GM18951 (cell line): ENCODE measurements around the gene SOX5.

ENCODE experiments used
- POLR2A ChIP-seq: IDR thresholded peaks from 4 replicates; pipeline ENCODE4 v1.6.1; 2011; ENCODE audit warnings: mild to moderate bottlenecking; ENCODE audit not compliant: insufficient read length, insufficient read depth; ENCODE audit errors: extremely low read depth
- in situ Hi-C: fragments of 300-500 bp; cut with MboI; formaldehyde crosslinking; loops from one replicate; pipeline ENCODE4 v1.12.0; 2022; ENCODE audit warnings: low sequenced_read_pairs, mixed read lengths, inconsistent platforms; ENCODE audit not compliant: unreplicated experiment

Gene SOX5

DNA sequence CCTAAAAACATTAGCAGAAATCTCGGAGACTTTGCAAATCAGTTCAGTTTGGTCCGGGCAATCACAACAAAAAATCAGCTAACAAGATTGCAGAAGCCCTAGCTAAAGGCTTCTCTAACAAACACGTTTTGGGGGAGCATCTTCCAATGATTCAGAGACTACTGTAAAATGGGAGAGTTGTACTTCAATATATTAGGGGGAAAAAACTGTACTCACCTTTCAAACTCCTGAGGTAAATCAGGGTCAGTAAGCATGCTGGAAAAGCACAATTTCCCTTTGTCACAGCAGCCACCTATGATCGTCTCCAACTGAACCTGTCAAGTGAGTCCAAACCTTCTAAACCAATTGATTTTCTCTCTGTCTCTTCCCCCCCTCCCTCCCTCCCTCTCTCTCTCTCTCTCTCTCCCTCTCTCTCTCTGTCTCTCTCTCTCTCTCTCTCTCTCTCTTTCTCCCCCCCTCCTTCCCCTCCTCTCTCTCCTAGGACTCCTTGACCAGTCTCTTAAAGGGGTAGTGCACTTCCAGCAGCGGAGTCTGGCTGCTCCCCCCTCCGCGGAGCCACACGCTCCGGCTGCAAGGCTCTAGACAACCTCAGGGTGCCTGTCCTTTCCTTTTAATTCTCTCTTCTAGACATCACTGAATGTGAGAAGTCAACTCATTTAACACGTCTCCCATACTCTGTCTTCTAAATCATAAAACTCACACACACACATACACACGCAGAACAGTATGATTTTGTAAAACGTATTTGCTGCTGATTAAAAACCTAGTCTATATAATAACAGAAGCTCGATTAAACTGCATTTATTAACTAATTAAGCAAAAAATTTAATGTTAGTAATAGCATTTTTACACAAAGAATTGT, at the start of gene SOX5:
TSS of gene SOX5 (minus strand) at position 323 of the 862 bp plus-strand sequence. CDS start at position 254, 69 bp downstream.
- in situ Hi-C loops: no loop called here
- TF ChIP-seq POLR2A: no peak

DNA sequence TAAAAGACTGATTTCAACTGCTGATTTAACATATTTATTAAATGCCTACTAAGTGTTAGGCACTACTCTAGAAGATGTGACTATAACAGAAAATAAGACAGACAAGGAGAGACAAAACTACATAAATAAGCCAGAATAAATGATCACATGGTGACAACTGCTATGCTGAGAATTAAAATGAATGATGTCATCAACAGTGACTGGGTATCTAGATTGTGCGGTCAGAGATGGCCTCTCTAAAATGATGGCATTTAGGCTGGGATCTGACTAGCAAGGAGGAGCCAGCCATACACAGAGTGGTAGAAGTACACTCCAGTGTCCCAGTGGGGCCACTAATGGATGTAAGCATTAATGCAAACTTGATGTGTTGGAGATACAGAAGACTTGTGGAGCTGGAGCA, 37.6 kb upstream of the SOX5 start:
- in situ Hi-C loops: no loop called here
- no peak for TF ChIP-seq POLR2A

DNA sequence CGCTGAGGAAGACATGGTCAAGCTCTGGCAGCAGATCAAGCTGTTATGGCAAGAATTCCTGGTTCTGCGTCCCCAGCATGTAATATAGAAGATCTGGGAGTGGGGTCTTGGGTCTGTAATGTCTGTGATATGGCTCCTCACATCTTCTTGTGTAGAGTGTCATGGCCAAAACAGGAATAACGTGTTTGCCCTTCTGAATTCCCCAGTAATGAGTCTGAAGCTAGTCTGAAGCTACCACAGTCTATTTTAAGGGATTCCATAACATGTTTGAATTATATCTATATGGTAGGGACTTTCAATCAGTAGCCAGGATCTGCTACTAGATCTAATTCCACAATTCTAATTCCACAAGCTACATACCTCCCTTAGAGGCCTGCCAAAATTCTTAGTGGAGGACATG, 31.4 kb upstream of the SOX5 start:
- in situ Hi-C loops: no loop called here
- TF ChIP-seq POLR2A: no peak

DNA sequence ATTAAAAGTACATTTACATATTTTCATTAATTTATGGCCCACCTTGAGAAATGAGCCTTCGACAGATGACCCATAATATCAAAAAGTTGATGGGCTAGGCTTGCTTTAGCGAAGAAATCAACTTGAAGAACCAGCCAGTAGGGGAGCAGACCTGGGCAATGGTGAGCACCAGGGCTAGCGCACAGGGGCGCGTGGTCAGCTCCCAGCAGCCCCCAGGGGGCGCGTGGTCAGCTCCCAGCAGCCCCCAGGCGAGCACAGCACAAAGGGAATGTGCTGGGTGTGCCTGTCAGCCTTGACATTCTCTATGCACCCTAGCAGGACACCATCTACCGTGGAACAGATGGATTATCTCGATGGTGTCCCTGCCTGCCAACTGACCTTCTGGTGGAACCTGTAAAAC, 15.3 kb upstream of the SOX5 start:
- no peak for TF ChIP-seq POLR2A
- in situ Hi-C loops: no loop called here

DNA sequence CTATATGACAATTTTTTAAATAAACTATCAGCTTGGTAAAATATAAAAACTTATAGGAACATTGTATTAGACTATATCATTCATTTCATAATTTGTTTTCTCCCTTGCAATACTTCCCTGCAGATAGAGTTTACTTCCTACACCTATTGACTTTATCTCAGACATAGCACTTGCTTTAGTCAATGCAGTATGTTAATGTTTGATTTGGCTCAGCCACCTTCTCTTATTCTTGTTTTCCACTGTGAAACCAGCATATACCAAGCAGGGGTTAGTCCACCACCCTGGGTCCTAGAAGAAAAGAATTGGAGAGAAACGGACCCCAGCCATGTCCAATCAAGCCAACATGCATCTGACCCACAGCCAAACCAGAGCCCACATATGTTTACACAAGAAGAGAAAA, 10.4 kb upstream of the SOX5 start:
- TF ChIP-seq POLR2A: no peak
- in situ Hi-C loops: no loop called here

DNA sequence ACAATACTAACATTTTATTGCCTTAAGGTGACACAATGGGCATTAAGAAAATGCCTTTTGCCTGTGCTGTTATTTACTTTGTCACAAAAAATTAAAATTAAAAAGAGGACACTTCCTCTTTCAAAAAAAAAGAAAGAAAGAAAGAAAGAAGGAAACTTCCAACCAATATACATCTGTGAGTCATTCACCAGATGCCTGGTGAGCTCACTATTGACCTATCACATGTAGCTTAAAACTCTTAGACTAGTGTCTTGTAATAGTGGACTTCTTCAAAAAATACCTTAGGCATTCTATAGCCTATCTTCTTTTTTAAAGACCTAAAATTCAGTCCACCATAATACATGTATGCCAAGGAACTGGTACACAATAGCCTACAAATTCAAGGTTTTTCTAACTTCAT, 4.9 kb upstream of the SOX5 start:
- no peak for TF ChIP-seq POLR2A
- in situ Hi-C loops: no loop called here

DNA sequence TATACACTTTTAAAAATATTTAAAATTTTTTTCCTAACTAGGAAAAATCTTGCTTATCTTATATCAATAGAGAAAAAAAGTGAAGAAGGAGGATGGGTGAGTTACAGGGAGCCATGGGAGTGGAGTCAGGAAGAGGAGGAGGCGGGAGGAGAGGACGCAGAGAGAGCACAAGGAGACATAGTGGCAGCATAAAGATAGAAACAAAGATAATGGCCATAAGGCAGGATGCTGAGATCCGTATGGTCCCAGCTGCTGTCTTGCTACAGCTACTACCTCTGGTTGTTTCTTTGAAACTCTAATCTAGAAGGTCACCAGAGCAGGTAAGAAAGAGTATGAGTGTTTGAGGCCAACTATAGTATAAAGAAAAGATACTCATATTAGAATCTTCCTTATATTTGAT, 2.6 kb upstream of the SOX5 start:
- in situ Hi-C loops: no loop called here
- no peak for TF ChIP-seq POLR2A

DNA sequence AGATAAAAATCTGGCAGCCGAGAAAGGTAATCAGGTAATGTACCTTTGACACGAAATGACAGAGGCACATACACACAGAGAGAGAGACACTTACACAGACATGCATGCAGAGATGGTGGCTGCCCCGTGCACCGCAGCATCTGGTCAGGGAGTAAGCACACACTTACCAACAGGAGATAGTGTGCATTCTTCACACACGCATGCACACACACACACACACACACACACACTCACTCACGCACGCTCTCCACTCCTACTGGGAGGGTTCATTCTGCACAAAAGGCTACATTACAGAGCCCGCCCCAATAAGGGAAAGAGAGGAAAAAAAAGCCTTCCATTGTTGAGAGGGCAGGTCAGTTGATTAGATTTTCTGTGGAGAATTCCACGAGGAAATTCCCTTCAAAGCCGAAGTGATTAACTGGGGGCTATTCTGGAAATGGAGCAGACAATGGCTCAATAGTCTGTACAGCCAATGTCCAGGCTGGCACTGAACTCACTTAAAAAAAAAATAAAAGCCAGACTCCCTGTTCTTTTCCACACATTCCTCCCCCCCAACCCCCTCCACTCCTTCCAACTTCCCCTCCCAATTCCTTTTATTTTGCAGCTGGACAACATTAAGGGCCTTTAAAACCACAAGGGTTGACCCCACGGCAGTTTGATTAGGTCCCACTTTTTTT, 1.4 kb upstream of the SOX5 start:
- no peak for TF ChIP-seq POLR2A
- in situ Hi-C loops: no loop called here

DNA sequence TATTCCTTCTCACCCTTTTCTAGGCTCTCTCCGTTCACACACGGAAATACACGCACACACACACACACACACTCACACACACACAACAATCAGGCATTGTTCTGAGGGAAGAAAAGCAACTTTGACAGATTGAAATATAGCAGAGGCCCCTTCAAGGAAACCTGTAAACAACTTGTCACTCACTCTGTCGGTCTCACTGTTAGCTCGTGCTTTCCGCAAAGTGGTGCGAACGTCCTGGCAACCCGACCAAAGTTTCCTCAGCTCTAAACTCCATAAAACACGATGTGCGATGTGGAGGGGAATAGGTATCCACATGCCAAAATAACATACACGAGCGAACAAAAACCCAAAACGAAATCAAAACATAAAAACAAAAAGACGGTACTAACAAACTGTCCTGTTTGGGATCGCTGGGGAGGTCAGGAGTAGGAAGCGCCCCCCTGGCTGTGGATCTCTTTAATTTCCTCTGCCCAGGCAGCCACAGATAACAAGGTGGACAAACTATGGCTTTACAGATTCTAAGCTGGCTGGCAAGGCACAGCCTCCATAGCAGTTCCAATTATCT, 822 bp upstream of the SOX5 start:
- in situ Hi-C loops: no loop called here
- TF ChIP-seq POLR2A: no peak

DNA sequence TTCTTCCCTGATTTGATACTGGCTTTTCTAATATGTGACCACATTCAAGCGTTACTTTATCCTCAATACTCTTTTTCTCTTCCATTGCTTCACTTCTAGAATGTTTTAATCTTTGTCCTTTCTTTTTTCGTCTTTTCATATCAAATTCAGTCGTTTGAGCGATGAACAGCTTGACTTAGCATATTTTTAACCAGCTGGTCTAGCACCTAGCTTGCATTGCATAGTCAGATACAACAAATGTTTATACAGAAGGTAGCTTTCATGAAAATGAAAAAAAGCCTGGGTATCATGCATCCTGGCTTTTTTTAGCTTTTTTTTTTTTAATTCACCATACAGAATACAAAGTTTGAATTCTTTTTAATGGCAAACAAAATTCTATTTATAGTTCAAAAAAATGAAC, 1.2 kb downstream of the SOX5 start:
- in situ Hi-C loops: no loop called here
- TF ChIP-seq POLR2A: no peak

DNA sequence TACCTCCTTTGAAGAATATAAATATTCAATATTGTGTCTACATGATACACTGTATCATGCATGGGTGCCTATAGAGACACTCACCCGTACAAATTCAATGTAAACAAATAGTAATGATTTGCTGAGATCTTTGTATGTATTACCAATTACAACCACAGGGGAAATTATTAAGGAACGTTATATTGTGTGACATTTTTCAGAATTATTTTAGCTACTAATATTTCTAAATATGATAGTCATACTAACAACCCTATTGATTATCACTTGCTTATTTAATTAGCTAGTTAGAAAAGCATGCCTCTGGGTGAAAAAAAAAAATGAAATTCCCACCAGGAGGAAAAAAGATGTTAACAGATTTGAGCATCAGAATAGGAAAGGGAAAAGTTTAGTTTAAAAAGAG, 2.1 kb downstream of the SOX5 start:
- TF ChIP-seq POLR2A: no peak

DNA sequence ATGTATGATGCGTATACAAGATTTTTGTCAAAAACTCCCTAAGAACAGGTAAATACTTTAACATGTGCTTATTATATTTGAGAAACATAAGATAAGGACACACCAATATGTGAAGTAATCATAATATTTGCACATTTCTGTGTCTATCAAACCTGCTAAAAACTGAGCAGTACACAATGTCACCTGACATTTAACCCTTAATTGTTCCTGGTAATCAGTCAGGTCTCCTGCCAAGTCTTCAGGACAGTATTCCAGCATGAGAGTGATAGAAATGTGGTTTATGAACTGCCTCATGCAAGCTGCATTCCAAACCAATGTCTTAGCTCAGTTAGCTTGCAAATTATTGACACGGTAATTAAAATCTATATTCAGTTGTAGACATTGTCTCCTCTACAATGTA, 4.2 kb downstream of the SOX5 start:
- TF ChIP-seq POLR2A: no peak
- in situ Hi-C loops: no loop called here

More for the DNA sequence above, 2.1 kb downstream of the SOX5 start:
- in situ Hi-C loops: no loop called here

DNA sequence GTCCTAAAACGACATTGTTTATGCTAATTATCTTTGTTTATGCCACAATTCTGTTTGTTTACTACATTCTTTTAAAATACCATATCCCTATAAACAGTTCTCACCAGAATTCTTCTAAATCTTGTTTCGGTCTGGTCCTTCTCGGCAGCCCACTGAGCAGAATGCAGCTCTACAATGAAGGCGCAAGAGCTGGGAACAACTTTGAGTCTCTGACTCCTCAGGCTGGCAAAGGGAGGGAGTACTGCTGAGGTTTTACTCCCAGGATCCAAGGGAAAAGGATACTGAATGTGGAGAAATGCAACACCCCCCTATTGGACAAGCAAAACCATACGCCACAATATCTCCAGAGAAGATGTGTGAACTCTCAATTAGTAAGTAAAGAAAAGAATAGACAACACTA, 5.4 kb downstream of the SOX5 start:
- TF ChIP-seq POLR2A: no peak

DNA sequence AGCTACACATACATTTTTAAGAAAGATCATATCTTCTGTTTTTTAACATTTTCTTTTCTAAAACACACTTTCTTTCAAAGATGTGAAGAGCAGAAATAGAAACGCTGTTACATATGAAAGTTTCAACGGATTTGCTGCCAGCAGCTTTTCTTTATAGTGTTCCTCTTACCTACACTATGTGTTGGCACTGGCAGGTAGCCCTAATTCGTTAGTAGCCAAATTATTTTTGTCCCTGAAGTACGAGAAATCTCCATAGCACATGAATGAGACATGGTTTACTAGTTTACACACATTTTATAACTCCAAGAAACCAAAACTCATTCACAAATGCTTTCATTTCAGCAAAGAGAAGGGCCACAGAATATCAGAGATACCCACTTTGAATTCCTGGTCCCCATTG, 6.6 kb downstream of the SOX5 start:
- in situ Hi-C loops: no loop called here
- TF ChIP-seq POLR2A: no peak

More for the DNA sequence above, 5.4 kb downstream of the SOX5 start:
- in situ Hi-C loops: no loop called here

DNA sequence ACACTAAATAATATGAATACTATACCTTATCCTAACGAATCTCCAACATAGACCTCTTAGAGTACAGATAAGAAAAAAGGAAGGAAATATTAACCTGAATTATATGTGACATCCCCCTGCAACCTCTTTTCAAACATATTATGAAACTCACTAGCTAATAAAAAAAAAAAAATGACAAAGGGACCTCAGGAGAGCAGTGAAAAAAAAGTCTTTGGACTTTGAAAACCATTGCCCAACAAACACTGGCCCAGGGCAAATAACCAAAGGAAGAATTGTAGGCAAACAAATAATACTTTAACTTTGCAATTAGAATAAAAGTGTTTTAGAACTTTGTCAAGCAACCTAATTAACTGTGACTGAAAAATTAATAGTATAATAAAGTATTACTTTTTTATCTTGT, 7.7 kb downstream of the SOX5 start:
- TF ChIP-seq POLR2A: no peak
- in situ Hi-C loops: no loop called here
